Measurements from ENCODE around the gene GREB1L.
"Not testable (repeated sequence)": the region's sequence is repeated elsewhere in the genome, so short reads cannot be mapped to it uniquely, and the experiment has no call there.

Gene GREB1L

GRCh38 chr18:21265971-21266673 is 24.1 kb downstream of the GREB1L start:
- DNase-seq, result no peak

- DNase-seq, result no peak
These were observed 25.4 kb downstream of the GREB1L start for GRCh38 chr18:21267400-21267799.

GRCh38 chr18:21269349-21269748 is 27.3 kb downstream of the GREB1L start:
- DNase-seq, result no peak

- DNase-seq, result no peak
These were observed 28.4 kb downstream of the GREB1L start for GRCh38 chr18:21270453-21270852.

GRCh38 chr18:21272016-21272579 is 30.1 kb downstream of the GREB1L start:
- no peak for DNase-seq

GRCh38 chr18:21273568-21273967 is 31.5 kb downstream of the GREB1L start:
- no peak for DNase-seq

- DNase-seq, result no peak
These were observed 33.6 kb downstream of the GREB1L start for GRCh38 chr18:21275645-21276044.

GRCh38 chr18:21277578-21277977 is 35.5 kb downstream of the GREB1L start:
- DNase-seq, result no peak

- not testable (repeated sequence) for DNase-seq
These were observed 36.2 kb downstream of the GREB1L start for GRCh38 chr18:21278218-21278617.

- no peak for DNase-seq
These were observed 39.6 kb downstream of the GREB1L start for GRCh38 chr18:21281603-21282002.

GRCh38 chr18:21284540-21284939 is 42.5 kb downstream of the GREB1L start:
- no peak for DNase-seq

- no peak for DNase-seq
These were observed 47.8 kb downstream of the GREB1L start for GRCh38 chr18:21289827-21290226.

GRCh38 chr18:21291106-21291505 is 49.1 kb downstream of the GREB1L start:
- DNase-seq, result peak; percentile 6

GRCh38 chr18:21293479-21293878 is 51.4 kb downstream of the GREB1L start:
- no peak for DNase-seq

- no peak for DNase-seq
These were observed 53.1 kb downstream of the GREB1L start for GRCh38 chr18:21295101-21295500.

GRCh38 chr18:21296045-21296444 is 54.0 kb downstream of the GREB1L start:
- no peak for DNase-seq

GRCh38 chr18:21298351-21298750 is 56.3 kb downstream of the GREB1L start:
- no peak for DNase-seq

GRCh38 chr18:21300035-21300907 is 58.2 kb downstream of the GREB1L start:
- no peak for DNase-seq

- no peak for DNase-seq
These were observed 58.8 kb downstream of the GREB1L start for GRCh38 chr18:21300908-21301200.

- no peak for DNase-seq
These were observed 61.4 kb downstream of the GREB1L start for GRCh38 chr18:21303445-21303844.

GRCh38 chr18:21303895-21304294 is 61.9 kb downstream of the GREB1L start:
- DNase-seq, result no peak

- no peak for DNase-seq
These were observed 63.6 kb downstream of the GREB1L start for GRCh38 chr18:21305621-21306020.

- no peak for DNase-seq
These were observed 64.3 kb downstream of the GREB1L start for GRCh38 chr18:21306368-21306767.

GRCh38 chr18:21307578-21307977 is 65.5 kb downstream of the GREB1L start:
- no peak for DNase-seq

All from NCI-H345 (cell line).